Transverse colon (tissue), 4 donors: Measurements from ENCODE around the gene TOX4. TPM values are rescaled to one million over a fixed set of nuclear protein-coding genes. Genes with fewer than 3 reads are reported as not detected.
A peak's percentile ranks its signal among the peaks of the same experiment; 100 is the strongest.

Experiments
- DNase-seq: peaks from one replicate; pipeline ENCODE4 v3.0.0-alpha.2; 2019
- H3K27ac ChIP-seq, 4 donors: fragments of 200-600 bp; sonication (generic); 2 replicates each; pipeline ENCODE4 v1.5.1; 2016 to 2018; ENCODE audit warnings: inconsistent platforms in 4 of 4
- H3K27me3 ChIP-seq: fragments of 200-600 bp; sonication (generic); 2 replicates; pipeline ENCODE4 v1.5.1; 2017; ENCODE audit warnings: inconsistent platforms
- H3K36me3 ChIP-seq, 4 donors: fragments of 200-600 bp; sonication (generic); 2 replicates each; pipeline ENCODE4 v1.5.1; 2017 to 2019; ENCODE audit warnings: inconsistent platforms in 4 of 4
- H3K4me1 ChIP-seq, 4 donors: fragments of 200-600 bp; sonication (generic); 2 replicates each; pipeline ENCODE4 v1.5.1; 2017 to 2020; ENCODE audit warnings: inconsistent platforms in 4 of 4
- H3K4me3 ChIP-seq, 4 donors: fragments of 200-600 bp; sonication (generic); 1 replicate in 1 of 4; 2 replicates in 3 of 4; pipeline versions ENCODE4 v1.5.1 to v1.6.1; 2017 to 2019; ENCODE audit warnings: inconsistent platforms in 4 of 4
- H3K9me3 ChIP-seq, 2 donors: fragments of 200-600 bp; sonication (generic); 2 replicates each; pipeline ENCODE4 v1.5.1; 2017 to 2019; ENCODE audit warnings: inconsistent platforms in 2 of 2
- CTCF ChIP-seq, 5 experiments: fragments of 200-600 bp in 3 of 5; fragments of 450-650 bp in 2 of 5; sonication (generic) in 3 of 5; IDR thresholded peaks; 1 replicate in 2 of 5; 2 replicates in 3 of 5; pipeline ENCODE4 v1.5.1; 2016 to 2017; ENCODE audit warnings: antibody characterized with exemption in 5 of 5, inconsistent platforms in 3 of 5, mild to moderate bottlenecking in 2 of 5, moderate library complexity in 1 of 5
- EP300 ChIP-seq: sonication (generic); formaldehyde crosslinking; IDR thresholded peaks from one replicate; pipeline ENCODE4 v1.6.1; 2017; ENCODE audit warnings: antibody characterized with exemption, low read depth
- POLR2A ChIP-seq: fragments of 450-650 bp; IDR thresholded peaks from one replicate; pipeline ENCODE4 v1.6.1; 2016; ENCODE audit warnings: antibody characterized with exemption, mild to moderate bottlenecking, moderate library complexity
- POLR2AphosphoS5 ChIP-seq, 3 donors: sonication (generic); formaldehyde crosslinking; IDR thresholded peaks; one replicate each; pipeline ENCODE4 v1.6.1; 2016; ENCODE audit warnings: antibody characterized with exemption in 3 of 3
- WGBS, 2 donors: methylation state at CpG; one replicate each; pipeline ENCODE4 v1.1.5; 2018; ENCODE audit warnings: low coverage in 1 of 2; 5-methylcytosine and 5-hydroxymethylcytosine counted together
- in situ Hi-C, 4 donors: fragments of 200-750 bp; cut with MboI; loops; one replicate each; pipeline versions ENCODE4 v1.15.0 to v1.15.1; 2017; ENCODE audit warnings: low sequenced_read_pairs in 3 of 4, low pct_ligation_motif_present in 1 of 4, low pct_unique_long_range_greater_than_20kb in 1 of 4
- intact Hi-C: fragments of 100-400 bp; cut with DNase I; formaldehyde crosslinking; loops from one replicate; pipeline ENCODE4 v1.15.1; 2023; ENCODE audit warnings: low total_unique reads
- total RNA-seq, 4 donors: library from RNA; depleted of rRNA; stranded (reverse); fragments of >200 nt; gene quantifications; one replicate each; pipeline ENCODE4 v1.1.0, GENCODE V29; 2016

The TOX4 gene
- total RNA-seq, 4 donors from 2014 or later = 30.8 to 76.7 (median 51.5) TPM

GRCh38 chr14:21537090-21537424 lies 60.1 kb downstream of the TOX4 start:
- in situ Hi-C loops = no loop called here
- no peak for TF ChIP-seq CTCF (IDR thresholded peaks at IDR 0.05)
- TF ChIP-seq POLR2A = no peak
- no peak for TF ChIP-seq EP300
- no peak for TF ChIP-seq POLR2AphosphoS5 (IDR thresholded peaks at IDR 0.05)
- no peak for DNase-seq
- WGBS, 2 donors = 33 to 35% methylated on average over 3 of the region's 3 CpGs
- intact Hi-C loops = no loop called here
- H3K36me3 ChIP-seq = no peaks in the 10 kb centered on the region
- H3K27ac ChIP-seq = no peak overlapping the region
- peak overlapping the region in 2 of 4 donors; percentile 17 to 43 for H3K4me3 ChIP-seq
- peaks cover 66% of the 10 kb centered on the region for H3K27me3 ChIP-seq
- no peaks in the 10 kb centered on the region for H3K9me3 ChIP-seq
- peaks cover 0 to 4% (median 0%) of the 10 kb centered on the region in 4 donors for H3K4me1 ChIP-seq

- Histone ChIP-seq H3K4me1 (peaks cover 0 to 4% (median 0%) of the 10 kb centered on the region in 4 donors), H3K4me3 (no peak overlapping the region), H3K27me3 (peaks cover 54% of the 10 kb centered on the region), H3K36me3 (no peaks in the 10 kb centered on the region), H3K9me3 (no peaks in the 10 kb centered on the region), H3K27ac (no peak overlapping the region)
- WGBS, 2 donors = 22% methylated on average over 3 of the region's 3 CpGs; no CpG with 5 or more reads in 1 of the 2 donors
- in situ Hi-C loops = no loop called here
- TF ChIP-seq EP300 (no peak), POLR2AphosphoS5 (IDR thresholded peaks at IDR 0.05) (no peak), CTCF (IDR thresholded peaks at IDR 0.05) (no peak), POLR2A (no peak)
- intact Hi-C loops = no loop called here
- DNase-seq = no peak
Measured at GRCh38 chr14:21539189-21539940, 62.4 kb downstream of the TOX4 start.

- TF ChIP-seq CTCF (IDR thresholded peaks at IDR 0.05) = no peak
- no peak for TF ChIP-seq EP300
- no peak for TF ChIP-seq POLR2AphosphoS5 (IDR thresholded peaks at IDR 0.05)
- TF ChIP-seq POLR2A = no peak
- H3K27ac ChIP-seq = no peak overlapping the region
- no peak overlapping the region for H3K4me3 ChIP-seq
- in situ Hi-C loops = no loop called here
- intact Hi-C loops = no loop called here
- WGBS, 2 donors = 83 to 86% methylated on average over 7 to 9 of the region's 9 CpGs
- no peak for DNase-seq
- H3K4me1 ChIP-seq = peaks cover 0 to 4% (median 0%) of the 10 kb centered on the region in 4 donors
- H3K9me3 ChIP-seq = no peaks in the 10 kb centered on the region
- no peaks in the 10 kb centered on the region for H3K36me3 ChIP-seq
- peaks cover 32% of the 10 kb centered on the region for H3K27me3 ChIP-seq
Measured at GRCh38 chr14:21541413-21542074, 64.5 kb downstream of the TOX4 start.

- no peak overlapping the region for H3K4me3 ChIP-seq
- peaks cover 13% of the 10 kb centered on the region for H3K27me3 ChIP-seq
- in situ Hi-C loops (no loop called here), intact Hi-C loops (no loop called here)
- no peak overlapping the region for H3K27ac ChIP-seq
- TF ChIP-seq POLR2AphosphoS5 (IDR thresholded peaks at IDR 0.05) (no peak), EP300 (no peak), CTCF (IDR thresholded peaks at IDR 0.05) (no peak), POLR2A (no peak)
- no peaks in the 10 kb centered on the region for H3K9me3 ChIP-seq
- WGBS, 2 donors = 62 to 66% methylated on average over 7 of the region's 7 CpGs
- DNase-seq = no peak
- H3K4me1 ChIP-seq = no peaks in the 10 kb centered on the region
- no peaks in the 10 kb centered on the region for H3K36me3 ChIP-seq
Measured at GRCh38 chr14:21543521-21543960, 66.5 kb downstream of the TOX4 start.
